ENCODE data around the gene CDC42BPB.

GRCh38 chr14:103008768-103009357, 48.5 kb downstream of the CDC42BPB start:
- TF ChIP-seq EZH2phosphoT487 (IDR thresholded peaks at IDR 0.05; ENCODE audit: borderline replicate concordance, low read depth) (no peak), RAD21 (IDR thresholded peaks at IDR 0.05; ENCODE audit: low read length) (no peak), POLR2AphosphoS5 (IDR thresholded peaks at IDR 0.05; ENCODE audit: low read depth, low read length) (no peak), MXI1 (IDR thresholded peaks at IDR 0.05; ENCODE audit: low read depth, low read length) (no peak), GABPA (IDR thresholded peaks at IDR 0.05; ENCODE audit: low read depth) (no peak)
- TF ChIP-seq, protein P1, sequence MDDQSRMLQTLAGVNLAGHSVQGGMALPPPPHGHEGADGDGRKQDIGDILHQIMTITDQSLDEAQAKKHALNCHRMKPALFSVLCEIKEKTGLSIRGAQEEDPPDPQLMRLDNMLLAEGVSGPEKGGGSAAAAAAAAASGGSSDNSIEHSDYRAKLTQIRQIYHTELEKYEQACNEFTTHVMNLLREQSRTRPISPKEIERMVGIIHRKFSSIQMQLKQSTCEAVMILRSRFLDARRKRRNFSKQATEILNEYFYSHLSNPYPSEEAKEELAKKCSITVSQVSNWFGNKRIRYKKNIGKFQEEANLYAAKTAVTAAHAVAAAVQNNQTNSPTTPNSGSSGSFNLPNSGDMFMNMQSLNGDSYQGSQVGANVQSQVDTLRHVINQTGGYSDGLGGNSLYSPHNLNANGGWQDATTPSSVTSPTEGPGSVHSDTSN (IDR thresholded peaks at IDR 0.05), result no peak
- TF ChIP-seq, protein P2, sequence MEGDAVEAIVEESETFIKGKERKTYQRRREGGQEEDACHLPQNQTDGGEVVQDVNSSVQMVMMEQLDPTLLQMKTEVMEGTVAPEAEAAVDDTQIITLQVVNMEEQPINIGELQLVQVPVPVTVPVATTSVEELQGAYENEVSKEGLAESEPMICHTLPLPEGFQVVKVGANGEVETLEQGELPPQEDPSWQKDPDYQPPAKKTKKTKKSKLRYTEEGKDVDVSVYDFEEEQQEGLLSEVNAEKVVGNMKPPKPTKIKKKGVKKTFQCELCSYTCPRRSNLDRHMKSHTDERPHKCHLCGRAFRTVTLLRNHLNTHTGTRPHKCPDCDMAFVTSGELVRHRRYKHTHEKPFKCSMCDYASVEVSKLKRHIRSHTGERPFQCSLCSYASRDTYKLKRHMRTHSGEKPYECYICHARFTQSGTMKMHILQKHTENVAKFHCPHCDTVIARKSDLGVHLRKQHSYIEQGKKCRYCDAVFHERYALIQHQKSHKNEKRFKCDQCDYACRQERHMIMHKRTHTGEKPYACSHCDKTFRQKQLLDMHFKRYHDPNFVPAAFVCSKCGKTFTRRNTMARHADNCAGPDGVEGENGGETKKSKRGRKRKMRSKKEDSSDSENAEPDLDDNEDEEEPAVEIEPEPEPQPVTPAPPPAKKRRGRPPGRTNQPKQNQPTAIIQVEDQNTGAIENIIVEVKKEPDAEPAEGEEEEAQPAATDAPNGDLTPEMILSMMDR (IDR thresholded peaks at IDR 0.05), result no peak
